GM13977 (cell line): ENCODE measurements around the gene NSUN4.

Experiments
- DNase-seq: peaks from one replicate; pipeline ENCODE4 v3.0.0; 2012; ENCODE audit warnings: low spot score
- in situ Hi-C: fragments of 300-500 bp; cut with MboI; formaldehyde crosslinking; loops from one replicate; pipeline ENCODE4 v1.12.0; 2022; ENCODE audit warnings: low sequenced_read_pairs, low pct_unique_long_range_greater_than_20kb, mixed read lengths, inconsistent platforms; ENCODE audit not compliant: unreplicated experiment
- TF ChIP-seq, protein P1 (sequence below): IDR thresholded peaks from 2 replicates; pipeline ENCODE4 v1.5.1; 2012; ENCODE audit warnings: mild to moderate bottlenecking, control low read depth; ENCODE audit not compliant: insufficient read depth; ENCODE audit errors: extremely low read depth, missing control alignments

The NSUN4 gene

DNA sequence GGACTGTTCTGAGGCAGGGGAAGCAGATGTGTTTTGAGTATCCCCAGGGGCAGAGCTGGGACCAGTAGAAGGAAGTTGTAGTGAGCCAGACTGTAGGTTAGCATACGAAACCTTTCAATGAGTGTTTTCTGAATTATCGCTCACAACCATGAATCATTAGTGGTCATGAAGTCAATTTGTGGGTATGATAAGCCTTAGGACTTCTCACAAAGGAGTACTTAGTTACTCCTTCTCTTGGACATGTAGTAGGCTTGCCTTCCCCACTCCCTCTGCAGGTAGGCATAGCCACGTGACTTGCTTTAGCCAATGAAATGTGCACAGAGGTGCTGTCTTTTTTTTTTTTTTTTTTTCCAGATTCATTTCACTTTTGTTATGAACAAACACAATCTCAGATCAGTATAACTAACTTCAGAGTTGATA lies 29.6 kb downstream of the NSUN4 start:
- TF ChIP-seq, protein P1, sequence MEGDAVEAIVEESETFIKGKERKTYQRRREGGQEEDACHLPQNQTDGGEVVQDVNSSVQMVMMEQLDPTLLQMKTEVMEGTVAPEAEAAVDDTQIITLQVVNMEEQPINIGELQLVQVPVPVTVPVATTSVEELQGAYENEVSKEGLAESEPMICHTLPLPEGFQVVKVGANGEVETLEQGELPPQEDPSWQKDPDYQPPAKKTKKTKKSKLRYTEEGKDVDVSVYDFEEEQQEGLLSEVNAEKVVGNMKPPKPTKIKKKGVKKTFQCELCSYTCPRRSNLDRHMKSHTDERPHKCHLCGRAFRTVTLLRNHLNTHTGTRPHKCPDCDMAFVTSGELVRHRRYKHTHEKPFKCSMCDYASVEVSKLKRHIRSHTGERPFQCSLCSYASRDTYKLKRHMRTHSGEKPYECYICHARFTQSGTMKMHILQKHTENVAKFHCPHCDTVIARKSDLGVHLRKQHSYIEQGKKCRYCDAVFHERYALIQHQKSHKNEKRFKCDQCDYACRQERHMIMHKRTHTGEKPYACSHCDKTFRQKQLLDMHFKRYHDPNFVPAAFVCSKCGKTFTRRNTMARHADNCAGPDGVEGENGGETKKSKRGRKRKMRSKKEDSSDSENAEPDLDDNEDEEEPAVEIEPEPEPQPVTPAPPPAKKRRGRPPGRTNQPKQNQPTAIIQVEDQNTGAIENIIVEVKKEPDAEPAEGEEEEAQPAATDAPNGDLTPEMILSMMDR = no peak
- DNase-seq = peak; percentile 50

DNA sequence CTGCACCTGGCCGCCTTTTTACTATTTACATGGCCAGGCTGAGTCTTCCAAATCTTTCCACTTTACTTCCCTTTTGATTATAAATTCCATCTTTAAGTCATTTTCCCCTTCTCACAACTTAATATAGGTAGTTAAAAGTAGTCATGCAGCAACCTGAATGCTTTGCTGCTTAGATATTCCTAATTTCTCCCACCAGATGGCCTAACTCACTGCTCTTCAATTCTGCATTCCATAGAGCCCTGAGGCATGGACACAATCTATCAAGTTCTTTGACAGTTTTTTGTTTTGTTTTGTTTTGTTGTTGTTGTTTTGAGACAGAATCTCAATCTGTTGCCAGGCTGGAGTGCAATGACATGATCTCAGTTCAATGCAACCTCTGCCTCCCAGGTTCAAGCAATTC lies 31.8 kb downstream of the NSUN4 start:
- in situ Hi-C loops = no loop called here
- DNase-seq = no peak
- TF ChIP-seq, protein P1 = no peak

More for the DNA sequence above, 29.6 kb downstream of the NSUN4 start:
- in situ Hi-C loops = no loop called here

DNA sequence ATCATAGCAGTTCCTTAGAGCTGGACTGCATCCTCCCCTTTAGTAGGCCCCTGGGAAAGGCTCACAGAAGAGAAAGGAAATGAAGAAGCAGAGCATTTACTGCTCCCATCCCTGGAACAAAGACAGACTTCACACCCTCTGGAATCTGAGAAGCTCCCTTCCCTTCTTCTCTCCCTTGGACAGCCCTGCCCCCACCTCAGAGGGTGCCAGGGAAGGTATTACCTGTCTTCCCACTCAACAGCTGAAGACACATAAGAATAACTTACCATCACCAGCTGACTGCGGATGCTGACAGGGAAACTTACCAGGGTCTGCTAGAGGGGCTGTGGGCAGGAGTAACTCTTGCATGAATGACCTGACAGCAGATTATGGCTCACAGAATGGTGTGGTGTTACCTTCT lies 39.4 kb downstream of the NSUN4 start:
- in situ Hi-C loops = no loop called here
- TF ChIP-seq, protein P1 = no peak
- DNase-seq = no peak

DNA sequence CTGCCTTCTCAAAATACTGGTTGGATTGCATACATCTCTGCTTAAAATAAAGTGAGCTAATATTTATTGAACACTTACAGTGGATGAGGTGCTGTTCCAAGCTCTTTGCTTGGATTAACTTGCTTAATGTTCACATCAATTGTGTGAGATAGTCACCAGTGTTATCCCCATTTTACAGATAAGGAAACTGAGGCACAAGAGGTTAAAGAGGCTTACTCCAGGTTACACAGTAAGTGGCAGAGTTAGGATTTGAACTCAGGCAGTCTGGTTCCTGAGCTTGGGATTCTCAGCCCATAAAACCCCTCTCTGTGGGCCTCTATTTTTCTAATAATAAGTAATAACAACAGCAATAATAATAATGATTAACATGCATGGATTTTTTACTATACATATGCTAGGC lies 39.9 kb downstream of the NSUN4 start:
- in situ Hi-C loops = no loop called here
- TF ChIP-seq, protein P1 = no peak

DNA sequence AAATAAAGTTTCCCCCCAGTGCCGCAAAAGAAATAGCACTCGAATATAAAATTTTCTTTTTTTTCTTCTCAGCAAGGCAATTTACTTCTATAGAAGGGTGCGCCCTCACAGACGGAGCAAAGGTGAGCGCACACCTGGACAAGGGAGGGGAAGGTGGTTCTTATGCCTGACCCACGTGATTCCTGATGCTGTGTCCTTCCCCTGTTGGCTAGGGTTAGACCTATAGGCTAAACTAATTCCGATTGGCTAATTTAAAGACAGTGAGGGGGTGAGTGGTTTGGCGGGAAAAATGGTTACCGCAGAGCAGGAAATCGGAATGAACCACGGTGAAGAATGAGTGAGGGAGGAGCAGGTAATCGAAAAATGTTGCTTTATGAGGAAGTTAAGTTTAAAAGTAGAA lies 52.9 kb downstream of the NSUN4 start:
- DNase-seq = no peak
- in situ Hi-C loops = no loop called here
- TF ChIP-seq, protein P1 = no peak

More for the DNA sequence above, 39.9 kb downstream of the NSUN4 start:
- DNase-seq = no peak

DNA sequence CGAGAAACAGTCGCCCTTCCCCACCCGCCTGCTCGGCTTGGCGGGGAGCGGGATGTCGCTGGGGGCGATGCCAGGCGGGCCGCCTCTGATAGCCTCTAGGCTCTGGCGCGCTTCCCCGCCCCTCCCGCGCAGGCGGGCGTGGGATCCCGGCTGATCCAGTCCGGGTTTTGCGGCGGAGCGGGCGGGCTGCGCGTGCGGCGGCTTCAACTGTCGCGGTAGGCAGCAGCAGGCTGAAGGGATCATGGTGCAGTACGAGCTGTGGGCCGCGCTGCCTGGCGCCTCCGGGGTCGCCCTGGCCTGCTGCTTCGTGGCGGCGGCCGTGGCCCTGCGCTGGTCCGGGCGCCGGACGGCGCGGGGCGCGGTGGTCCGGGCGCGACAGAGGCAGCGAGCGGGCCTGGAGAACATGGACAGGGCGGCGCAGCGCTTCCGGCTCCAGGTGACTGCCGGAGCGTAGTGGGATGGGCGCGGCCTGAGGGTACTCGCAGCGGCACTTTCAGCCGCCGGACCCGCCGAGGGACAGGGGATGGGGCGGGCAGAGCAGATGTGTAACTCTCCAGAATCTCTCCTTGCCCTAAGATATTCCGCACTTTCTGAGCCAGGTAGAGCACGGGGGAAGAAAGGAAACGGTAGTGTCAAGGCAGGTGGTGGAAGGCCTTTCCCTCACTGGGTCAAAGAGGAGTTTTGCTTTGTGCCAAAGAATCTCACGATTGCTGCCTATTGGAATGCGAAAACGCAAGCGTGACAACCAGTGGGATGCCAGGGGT lies 53.7 kb downstream of the NSUN4 start, which contains the start of gene FAAH:
TSS of gene FAAH (plus strand) at position 210 of the 764 bp plus-strand sequence. CDS start at position 242, 32 bp downstream.
- TF ChIP-seq, protein P1 = no peak
- DNase-seq = peak; percentile 24
- in situ Hi-C loops = no loop called here
